T-helper 1 cell (primary cell): ENCODE results near the gene SHANK3.
A peak's percentile ranks its signal among the peaks of the same experiment; 100 is the strongest.

ENCODE experiments used
- DNase-seq, 5 donors: peaks; one replicate each; pipeline ENCODE4 v3.0.0-alpha.2; 2012 to 2020

SHANK3 gene

GRCh38 chr22:50678651-50679521 is 6.3 kb downstream of the SHANK3 start:
- no peak for DNase-seq

GRCh38 chr22:50683086-50683993 is 10.7 kb downstream of the SHANK3 start:
- peak in 1 of 5 donors; percentile 14 for DNase-seq

- DNase-seq = no peak
Measured at GRCh38 chr22:50683994-50684371, 11.4 kb downstream of the SHANK3 start.

- no peak for DNase-seq
Measured at GRCh38 chr22:50684501-50684900, 11.9 kb downstream of the SHANK3 start.

GRCh38 chr22:50684986-50685385 is 12.4 kb downstream of the SHANK3 start:
- DNase-seq = no peak

- no peak for DNase-seq
Measured at GRCh38 chr22:50686794-50687193, 14.2 kb downstream of the SHANK3 start.

GRCh38 chr22:50687829-50688228 is 15.2 kb downstream of the SHANK3 start:
- no peak for DNase-seq

GRCh38 chr22:50688448-50688847 is 15.8 kb downstream of the SHANK3 start:
- no peak for DNase-seq

- DNase-seq = peak in 3 of 5 donors; percentile 11 to 37 (median 29)
Measured at GRCh38 chr22:50691521-50691920, 18.9 kb downstream of the SHANK3 start.

- no peak for DNase-seq
Measured at GRCh38 chr22:50693462-50693861, 20.8 kb downstream of the SHANK3 start.

- no peak for DNase-seq
Measured at GRCh38 chr22:50694099-50694605, 21.5 kb downstream of the SHANK3 start.

- peak in 1 of 5 donors; percentile 7 for DNase-seq
Measured at GRCh38 chr22:50694766-50695420, 22.3 kb downstream of the SHANK3 start.

- DNase-seq = no peak
Measured at GRCh38 chr22:50695421-50696250, 23.0 kb downstream of the SHANK3 start.

GRCh38 chr22:50696251-50696798 is 23.7 kb downstream of the SHANK3 start:
- DNase-seq = no peak

- peak in 1 of 5 donors; percentile 7 for DNase-seq
Measured at GRCh38 chr22:50696799-50697561, 24.4 kb downstream of the SHANK3 start.

- no peak for DNase-seq
Measured at GRCh38 chr22:50697667-50698506, 25.3 kb downstream of the SHANK3 start.

- no peak for DNase-seq
Measured at GRCh38 chr22:50698546-50698945, 25.9 kb downstream of the SHANK3 start.

GRCh38 chr22:50699001-50699755 is 26.6 kb downstream of the SHANK3 start:
- no peak for DNase-seq
